Brain pericyte (primary cell): ENCODE measurements around the gene CAND1.
"Not testable (repeated sequence)": the region's sequence is repeated elsewhere in the genome, so short reads cannot be mapped to it uniquely, and the experiment has no call there.

Source experiments
- DNase-seq: peaks from one replicate; pipeline ENCODE4 v3.0.0-alpha.2; 2012; ENCODE audit warnings: low read depth, low spot score

Gene CAND1

DNA sequence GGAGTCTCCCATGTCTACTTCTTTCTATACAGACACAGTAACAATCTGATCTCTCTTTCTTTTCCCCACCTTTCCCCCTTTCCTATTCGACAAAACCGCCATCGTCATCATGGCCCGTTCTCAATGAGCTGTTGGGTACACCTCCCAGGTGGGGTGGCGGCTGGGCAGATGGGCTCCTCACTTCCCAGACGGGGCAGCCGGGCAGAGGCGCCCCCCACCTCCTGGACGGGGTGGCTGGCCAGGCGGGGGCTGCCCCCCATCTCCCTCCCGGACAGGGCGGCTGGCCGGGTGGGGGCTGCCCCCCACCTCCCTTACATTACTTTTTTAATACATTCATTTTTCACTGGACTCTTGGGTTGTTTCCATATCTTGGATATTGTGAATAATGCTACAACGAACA lies 71.9 kb downstream of the CAND1 start:
- DNase-seq: not testable (repeated sequence)

DNA sequence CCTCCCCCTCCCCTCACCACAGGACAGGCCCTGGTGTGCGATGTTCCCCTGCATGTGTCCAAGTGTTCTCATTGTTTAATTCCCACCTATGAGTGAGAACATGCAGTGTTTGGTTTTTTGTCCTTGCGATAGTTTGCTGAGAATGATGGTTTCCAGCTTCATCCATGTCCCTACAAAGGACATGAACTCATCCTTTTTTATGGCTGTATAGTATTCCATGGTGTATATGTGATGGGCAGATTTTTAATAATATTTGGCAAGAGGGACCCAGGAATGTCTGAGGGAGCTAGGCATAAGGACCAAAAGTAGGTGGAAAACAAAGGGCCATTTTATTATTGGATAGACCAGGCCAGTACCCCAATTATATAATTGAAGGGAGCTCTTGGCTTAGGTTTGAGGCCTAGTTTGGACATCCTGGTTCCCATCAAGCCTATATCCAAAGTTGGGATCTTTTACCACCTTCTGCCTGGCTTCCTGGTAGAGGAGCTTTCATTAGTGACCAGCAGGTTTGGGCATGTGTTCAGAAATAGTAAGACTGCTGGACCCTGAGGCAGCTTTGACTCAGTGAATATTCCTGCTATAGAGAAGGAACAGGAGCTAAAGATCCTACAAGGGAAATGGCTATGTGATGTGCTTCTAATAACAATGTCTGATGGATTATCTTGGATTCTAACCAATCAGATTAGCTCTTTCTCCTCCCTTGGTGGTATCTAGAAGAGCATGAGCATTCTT lies 76.0 kb downstream of the CAND1 start:
- no peak for DNase-seq

DNA sequence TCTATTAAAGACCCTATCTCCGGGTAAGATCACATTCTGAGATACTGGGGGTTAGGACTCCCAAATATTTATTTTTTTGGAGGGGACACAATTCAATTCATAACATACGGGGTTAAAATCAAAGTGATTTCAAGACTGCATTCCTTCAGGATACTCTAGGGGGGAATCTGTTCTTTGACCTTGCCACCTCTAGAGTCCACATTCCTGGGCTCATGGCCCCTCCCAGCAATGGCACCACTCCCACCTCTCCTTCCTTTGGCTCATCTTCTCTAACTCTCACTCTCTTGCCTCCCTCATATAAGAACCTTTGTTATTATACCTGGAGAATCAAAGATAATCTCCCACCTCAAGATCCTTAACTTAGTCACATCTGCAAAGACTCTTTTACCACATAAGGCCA lies 79.5 kb downstream of the CAND1 start:
- no peak for DNase-seq

DNA sequence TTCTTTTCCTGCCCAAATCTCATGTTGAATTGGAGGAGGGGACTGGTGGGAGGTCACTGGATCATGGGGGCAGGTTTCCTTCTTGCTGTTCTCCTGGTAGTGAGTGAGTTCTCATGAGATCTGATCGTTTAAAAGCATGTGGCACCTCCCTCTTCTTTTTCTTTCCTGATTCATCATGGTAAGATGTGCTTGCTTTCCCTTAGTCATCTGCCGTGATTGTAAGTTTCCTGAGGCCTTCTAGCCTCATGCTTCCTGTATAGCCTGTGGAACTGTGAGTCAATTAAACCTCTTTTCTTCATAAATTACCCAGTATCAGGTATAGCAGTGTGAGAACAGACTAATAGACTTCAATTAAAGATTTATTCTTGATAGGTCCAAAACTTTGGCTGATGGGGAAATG lies 83.5 kb downstream of the CAND1 start:
- no peak for DNase-seq

DNA sequence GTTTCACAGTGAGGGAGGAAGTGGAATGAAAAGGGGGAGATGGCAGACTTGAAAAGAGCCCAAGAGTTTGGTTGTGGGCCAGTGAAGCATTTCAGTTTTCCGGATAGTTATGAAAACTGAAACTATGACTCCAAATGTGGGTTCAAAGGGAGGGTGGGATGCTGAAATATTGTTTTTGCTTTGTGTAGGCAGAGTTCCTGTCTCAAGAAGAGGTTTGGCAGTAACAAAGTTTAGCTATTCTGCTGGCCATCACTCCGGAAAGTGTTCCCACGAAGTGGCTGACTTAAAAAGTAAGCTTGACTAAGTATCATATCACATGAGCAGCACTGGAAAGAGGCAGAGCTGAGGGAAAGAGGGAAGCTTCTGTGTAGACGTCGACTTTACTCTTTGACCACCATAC lies 85.2 kb downstream of the CAND1 start:
- no peak for DNase-seq

DNA sequence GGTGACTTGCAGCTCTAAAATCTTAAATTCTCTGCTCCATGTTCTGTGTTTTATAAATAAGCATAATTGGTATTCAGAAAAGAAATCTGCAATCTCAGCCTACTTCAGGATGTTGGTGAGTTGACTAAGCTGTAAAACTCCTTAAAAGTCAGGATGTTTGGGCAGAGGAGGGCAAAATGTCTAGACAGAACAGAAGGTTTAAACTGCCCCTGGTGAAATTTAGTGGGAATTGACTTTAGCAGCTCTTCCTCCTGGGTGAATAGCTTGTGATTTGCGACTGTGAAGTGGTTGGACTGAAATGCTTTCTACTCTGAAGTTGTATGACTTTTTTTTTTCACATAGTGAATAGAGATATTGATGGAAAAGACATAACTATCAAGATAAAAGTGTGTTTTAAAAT lies 85.8 kb downstream of the CAND1 start:
- DNase-seq: no peak

DNA sequence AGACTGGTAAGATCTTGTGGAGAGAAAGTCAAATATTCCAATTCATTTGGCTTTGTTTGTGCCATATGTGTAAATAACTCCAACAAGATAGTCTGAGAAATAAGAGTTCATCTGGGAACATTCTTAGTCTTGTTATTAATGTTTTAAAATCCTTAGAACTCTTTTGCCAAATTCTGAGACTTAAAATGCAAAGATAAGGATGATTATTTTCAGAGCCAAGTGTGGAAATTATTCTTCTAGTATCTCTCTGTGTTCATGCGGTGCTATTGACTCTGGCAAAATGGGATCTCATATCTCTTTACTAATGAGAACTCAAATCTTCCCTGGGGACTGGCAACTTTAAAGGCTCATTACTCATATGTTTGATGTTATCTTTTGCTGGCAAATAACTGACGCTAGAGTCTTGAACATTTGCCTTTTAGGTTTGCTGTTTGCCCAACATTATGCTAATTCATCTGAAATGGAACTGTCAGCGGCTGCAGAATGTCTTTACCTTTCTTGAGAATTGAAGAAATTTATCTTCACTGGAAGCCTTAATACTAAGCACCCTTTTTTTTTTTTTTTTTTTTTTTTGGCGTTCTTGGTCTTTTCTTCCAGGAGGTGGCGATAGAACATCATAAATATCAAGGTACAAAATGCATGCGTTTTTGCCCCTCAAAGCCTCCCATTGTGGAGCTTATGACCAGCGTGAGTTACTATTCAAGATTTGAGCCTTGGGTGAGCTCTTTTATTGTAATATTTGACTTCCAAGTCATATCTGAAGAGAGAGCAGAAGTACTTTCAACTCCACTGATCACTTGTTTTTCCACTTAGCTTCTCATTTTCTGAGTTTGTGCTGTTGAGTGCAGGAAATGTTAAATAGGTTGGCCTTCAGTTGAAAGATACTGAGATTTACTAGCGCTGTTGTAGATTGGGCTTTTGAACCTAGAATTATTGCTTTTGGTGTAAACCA lies 86.5 kb downstream of the CAND1 start:
- DNase-seq: peak; percentile 33

DNA sequence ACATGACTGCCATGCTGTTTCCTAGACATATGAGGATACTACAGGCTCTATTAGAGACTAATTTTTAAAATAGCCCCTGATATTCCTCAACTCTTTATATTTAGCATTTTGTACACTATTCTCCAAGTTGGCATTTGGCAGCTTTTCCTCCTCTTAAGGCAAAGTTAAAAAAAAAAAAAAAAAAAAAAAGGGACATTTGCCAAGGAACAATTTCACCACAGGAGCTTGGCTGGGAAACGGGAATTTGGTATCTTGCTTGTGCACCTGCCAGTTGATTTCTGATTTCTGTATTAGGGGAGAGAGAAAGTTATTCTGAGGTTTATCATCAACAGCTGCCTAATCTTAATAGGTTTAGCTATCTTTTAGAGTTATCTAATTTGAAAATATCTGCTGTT lies 87.2 kb downstream of the CAND1 start:
- DNase-seq: no peak

DNA sequence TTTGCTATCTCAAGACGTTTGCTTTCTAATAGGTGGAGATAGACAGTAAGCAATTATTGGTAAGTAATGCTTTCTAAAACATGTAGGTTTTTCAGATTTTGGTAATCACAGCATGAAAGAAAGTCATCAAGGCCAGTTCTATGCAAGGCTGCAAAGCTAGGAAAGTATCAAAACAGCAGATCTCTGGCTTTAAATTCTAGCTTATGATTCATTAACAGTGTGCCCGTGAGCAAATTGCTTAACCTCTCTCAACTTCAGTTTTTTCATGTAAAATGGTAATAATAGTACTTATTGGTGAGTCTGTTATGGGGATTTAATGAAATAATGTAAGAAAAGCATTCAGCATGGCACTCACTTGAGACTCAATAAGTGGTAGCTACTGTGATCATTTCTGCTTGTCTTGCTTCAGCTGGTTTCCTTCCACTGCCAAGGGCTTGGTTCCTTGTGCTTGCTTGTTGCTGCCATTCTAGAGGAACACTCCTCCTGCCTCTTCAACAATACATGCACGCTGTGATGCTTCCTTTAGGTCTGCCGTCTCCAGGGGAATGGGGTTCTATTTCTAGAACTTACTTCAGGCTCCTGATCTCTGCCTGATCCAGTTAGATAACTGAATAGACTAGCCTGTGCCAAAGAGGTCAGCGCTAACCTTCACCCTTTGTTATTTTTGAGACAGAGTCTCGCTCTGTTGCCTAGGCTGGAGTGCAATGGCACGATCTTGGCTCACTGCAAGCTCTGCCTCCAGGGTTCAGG lies 88.4 kb downstream of the CAND1 start:
- DNase-seq: no peak

DNA sequence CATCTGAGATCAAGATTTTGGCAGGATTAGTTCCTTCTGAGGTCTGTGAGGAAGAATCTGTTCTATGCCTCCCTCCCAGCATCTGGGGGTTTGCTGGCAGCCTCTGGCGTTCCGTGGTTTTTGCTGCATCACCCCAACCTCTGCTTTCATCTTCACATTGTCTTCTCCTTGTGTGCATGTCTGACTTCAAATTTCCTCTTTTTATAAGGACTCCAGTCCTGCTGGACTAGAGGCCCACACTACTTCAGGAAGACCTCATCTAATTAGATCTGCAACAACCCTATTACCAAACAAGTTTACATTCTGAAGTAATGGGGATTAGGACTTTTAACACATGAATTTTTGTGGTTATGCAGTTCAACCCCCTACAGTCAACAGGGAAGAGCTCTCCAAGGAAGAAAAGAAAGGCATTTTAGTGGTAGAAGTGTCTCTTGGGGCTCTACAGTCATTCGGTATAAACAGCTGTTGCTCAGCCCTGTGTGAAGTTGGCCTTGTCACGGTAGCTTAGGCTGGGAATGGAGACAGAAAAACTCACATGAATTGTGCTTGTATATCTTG lies 89.7 kb downstream of the CAND1 start:
- peak; percentile 78 for DNase-seq

DNA sequence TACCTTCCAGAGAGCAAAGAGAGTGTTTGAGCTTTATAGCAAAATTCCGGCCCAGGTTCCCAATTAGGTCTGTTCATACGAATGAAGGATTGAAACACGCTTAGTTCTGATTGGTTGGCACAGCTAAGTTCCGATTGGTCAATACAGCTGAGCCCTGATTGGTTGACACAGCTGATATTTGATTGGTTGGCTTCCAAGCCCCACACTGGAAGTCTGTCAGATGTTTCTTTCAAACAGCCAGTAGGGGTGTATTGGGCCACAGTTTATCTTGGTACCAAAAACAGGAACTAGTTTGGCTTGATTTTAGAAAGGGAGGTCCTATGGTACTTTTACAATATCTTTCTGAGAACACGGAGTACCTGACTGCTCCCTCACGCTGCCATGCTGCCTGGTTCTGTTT lies 93.4 kb downstream of the CAND1 start:
- DNase-seq: no peak

DNA sequence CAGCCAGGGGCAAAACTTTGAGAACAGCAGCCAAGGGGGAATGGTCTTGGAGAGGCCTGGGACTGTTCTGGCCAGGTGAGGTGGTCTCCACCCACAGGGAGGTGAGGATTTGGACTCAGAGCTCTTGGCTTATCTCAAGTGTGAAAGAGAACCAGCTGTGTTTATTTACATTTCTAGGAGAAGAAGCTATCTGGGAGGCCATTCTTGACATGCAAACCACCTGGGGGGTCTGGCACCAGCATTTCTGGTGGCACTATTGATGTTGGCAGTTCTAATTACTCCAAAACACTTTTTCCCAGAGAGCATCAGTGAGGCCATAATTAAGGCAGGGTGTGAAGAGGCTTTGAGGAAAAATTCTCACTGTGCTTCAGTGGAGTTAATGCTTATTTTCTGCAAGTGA lies 95.1 kb downstream of the CAND1 start:
- no peak for DNase-seq

DNA sequence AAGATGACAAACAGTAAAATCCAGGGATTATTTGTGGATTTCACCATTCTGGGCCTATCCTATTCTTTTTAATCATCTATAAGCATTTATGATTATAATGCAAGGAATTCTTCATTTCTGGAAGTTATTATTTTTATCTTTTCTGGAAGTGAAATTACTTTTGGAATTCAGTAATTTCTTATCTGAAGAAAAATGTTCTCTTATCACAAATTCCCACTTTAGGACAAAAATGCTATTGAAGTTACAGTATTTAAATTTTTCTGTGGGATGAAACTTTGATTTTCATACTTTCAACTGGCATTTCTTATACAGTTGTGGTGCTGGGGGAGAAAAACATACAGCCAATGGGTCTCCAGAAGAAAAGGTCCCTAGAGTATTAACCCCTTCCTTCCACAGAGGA lies 96.0 kb downstream of the CAND1 start:
- DNase-seq: no peak

DNA sequence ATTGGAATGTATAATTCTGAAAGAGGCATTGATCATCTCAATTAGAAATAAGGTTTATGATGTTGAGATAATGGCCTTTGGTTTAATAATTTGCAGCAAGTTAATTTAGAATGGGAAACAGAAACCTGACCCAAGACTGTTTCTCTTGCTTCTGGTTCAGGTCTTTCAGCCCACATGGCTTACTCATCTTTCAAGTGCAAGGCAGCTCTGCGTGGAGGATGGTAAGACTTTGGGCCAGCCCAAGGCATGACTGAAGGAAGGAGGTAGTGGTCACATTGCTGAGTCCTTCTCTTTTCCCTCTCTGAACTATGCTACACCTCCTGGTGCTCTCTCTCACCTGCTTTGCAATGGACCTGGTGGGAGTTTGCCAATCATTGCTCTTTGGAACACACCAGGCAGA lies 98.7 kb downstream of the CAND1 start:
- no peak for DNase-seq
